ENCODE measurements around the gene PSKH1. TPM values are rescaled to one million over a fixed set of nuclear protein-coding genes. Genes with fewer than 3 reads are reported as not detected.

PSKH1 gene
- total RNA-seq, 2 experiments from 2014 or later, result 11.4 to 13.3 TPM

- DNase-seq (peak in 1 of 14 experiments; percentile 17), ATAC-seq (ENCODE audit: poor library complexity) (peak; percentile 44)
- H3K4me3 ChIP-seq (ENCODE audit: low read length), result peak within 1 kb of the TSS; percentile 91
- Mint-ChIP-seq H3K4me1 (ENCODE audit: low read depth) (peaks cover 48% of the 10 kb centered on the region), H3K27ac (peak within 1 kb of the TSS; percentile 95), H3K36me3 (ENCODE audit: low read depth) (peaks cover 30% of the 10 kb centered on the region), H3K27me3 (no peaks in the 10 kb centered on the region), H3K4me3 (peak within 1 kb of the TSS; percentile 91), H3K9me3 (no peaks in the 10 kb centered on the region)
- peaks cover 63% of the 10 kb centered on the region for H3K4me1 ChIP-seq (ENCODE audit: insufficient read depth, low read length)
- ChIA-PET POLR2A (interaction anchor here (0.9 to 3.0 kb wide), 8 partner anchors 14 to 238 kb away, joined by 3 to 26 read pairs (median 6); partner anchors contain the start of genes EDC4, NFATC3, PSKH1 and PSMB10), CTCF (interaction anchor here (4.9 kb wide), 1 partner anchor 31 kb away, joined by 41 read pairs; no protein-coding TSS in a partner anchor)
- H3K9me3 ChIP-seq (ENCODE audit: control insufficient read depth in 1 of 2, insufficient read depth in 1 of 2, low read length in 2 of 2), result no peaks in the 10 kb centered on the region
- no peaks in the 10 kb centered on the region for H3K27me3 ChIP-seq (ENCODE audit: control insufficient read depth in 1 of 2, insufficient read depth in 2 of 2, low read length in 2 of 2)
- peaks cover 12% of the 10 kb centered on the region for H3K36me3 ChIP-seq (ENCODE audit: insufficient read depth, low read length)
- intact Hi-C loops (cut with DNase I, micrococcal nuclease), result loop anchor here (1.0 to 10.0 kb wide), 5 partner anchors 14 to 622 kb away; partner anchors contain the start of genes C16orf86 (in 1 of the 2), ENKD1 (in 1 of the 2), PSKH1 (in 1 of the 2) and TMEM208 (in 1 of the 2)
- no peak for TF ChIP-seq CTCF (IDR thresholded peaks at IDR 0.05)
- H3K27ac ChIP-seq (ENCODE audit: low read depth in 1 of 2, low read length in 2 of 2), result peak within 1 kb of the TSS; percentile 85 to 92
Observed at GRCh38 chr16:67847064-67847861, 45.8 kb upstream of the PSKH1 start, which contains the start of gene CENPT. Gene CENPT, minus strand, starts transcription at chr16:67847693. Its CDS starts 13,834 bp downstream, at chr16:67833859.

GRCh38 chr16:67848118-67848517 lies 44.9 kb upstream of the PSKH1 start:
- intact Hi-C loops (cut with DNase I, micrococcal nuclease), result loop anchor here in 1 of 2 experiments (5.0 to 10.0 kb wide), 2 partner anchors 181 to 623 kb away; partner anchors contain the start of genes C16orf86, ENKD1 and TMEM208
- no peak overlapping the region for H3K27ac ChIP-seq (ENCODE audit: low read depth in 1 of 2, low read length in 2 of 2)
- H3K4me3 ChIP-seq (ENCODE audit: low read length), result peak overlapping the region; percentile 91
- Mint-ChIP-seq H3K4me3 (peak overlapping the region; percentile 91), H3K36me3 (ENCODE audit: low read depth) (peaks cover 23% of the 10 kb centered on the region), H3K4me1 (ENCODE audit: low read depth) (peaks cover 42% of the 10 kb centered on the region), H3K27ac (peak overlapping the region; percentile 67), H3K9me3 (no peaks in the 10 kb centered on the region), H3K27me3 (no peaks in the 10 kb centered on the region)
- no peak for TF ChIP-seq CTCF (IDR thresholded peaks at IDR 0.05)
- POLR2A ChIA-PET, result interaction anchor here (1.2 to 3.0 kb wide), 3 partner anchors 15 to 88 kb away, joined by 3 to 26 read pairs (median 3); partner anchors contain the start of genes PSKH1 and PSMB10
- no peaks in the 10 kb centered on the region for H3K9me3 ChIP-seq (ENCODE audit: control insufficient read depth in 1 of 2, insufficient read depth in 1 of 2, low read length in 2 of 2)
- ATAC-seq (ENCODE audit: poor library complexity) (no peak), DNase-seq (no peak)
- CTCF ChIA-PET, result interaction anchor here (0.8 kb wide), 2 partner anchors 31 to 42 kb away, joined by 3 read pairs; partner anchors contain the start of genes RANBP10 and TSNAXIP1
- H3K36me3 ChIP-seq (ENCODE audit: insufficient read depth, low read length), result peaks cover 12% of the 10 kb centered on the region
- H3K4me1 ChIP-seq (ENCODE audit: insufficient read depth, low read length), result peaks cover 55% of the 10 kb centered on the region
- no peaks in the 10 kb centered on the region for H3K27me3 ChIP-seq (ENCODE audit: control insufficient read depth in 1 of 2, insufficient read depth in 2 of 2, low read length in 2 of 2)

- no peak overlapping the region for H3K27ac Mint-ChIP-seq
- CTCF ChIA-PET, result interaction anchor here (1.2 to 1.4 kb wide), 2 partner anchors 30 to 37 kb away, joined by 3 to 4 read pairs; no protein-coding TSS in a partner anchor
Observed at GRCh38 chr16:67853670-67854069, 39.4 kb upstream of the PSKH1 start.

More at GRCh38 chr16:67853670-67854069, 39.4 kb upstream of the PSKH1 start:
- ATAC-seq (ENCODE audit: poor library complexity) (no peak), DNase-seq (no peak)
- Histone ChIP-seq H3K27ac (ENCODE audit: low read depth in 1 of 2, low read length in 2 of 2) (no peak overlapping the region), H3K36me3 (ENCODE audit: insufficient read depth, low read length) (peaks cover 6% of the 10 kb centered on the region), H3K9me3 (ENCODE audit: control insufficient read depth in 1 of 2, insufficient read depth in 1 of 2, low read length in 2 of 2) (no peaks in the 10 kb centered on the region), H3K4me3 (ENCODE audit: low read length) (no peak overlapping the region), H3K4me1 (ENCODE audit: insufficient read depth, low read length) (peaks cover 35% of the 10 kb centered on the region), H3K27me3 (ENCODE audit: control insufficient read depth in 1 of 2, insufficient read depth in 2 of 2, low read length in 2 of 2) (no peaks in the 10 kb centered on the region)
- no peak overlapping the region for H3K4me3 Mint-ChIP-seq
- no peak for TF ChIP-seq CTCF (IDR thresholded peaks at IDR 0.05)
- peaks cover 31% of the 10 kb centered on the region for H3K4me1 Mint-ChIP-seq (ENCODE audit: low read depth)
- POLR2A ChIA-PET, result no interaction called here
- intact Hi-C loops (cut with DNase I, micrococcal nuclease), result no loop called here
- H3K27me3 Mint-ChIP-seq, result no peaks in the 10 kb centered on the region
- H3K9me3 Mint-ChIP-seq, result no peaks in the 10 kb centered on the region
- peaks cover 8% of the 10 kb centered on the region for H3K36me3 Mint-ChIP-seq (ENCODE audit: low read depth)

Data from CD4-positive, alpha-beta T cell (primary cell).